Tibial nerve (tissue), 3 donors: ENCODE results near the gene DAZAP1.

Source experiments
- CTCF ChIP-seq, 5 experiments: fragments of 200-600 bp in 3 of 5; fragments of 450-650 bp in 2 of 5; sonication (generic) in 3 of 5; IDR thresholded peaks; one replicate each; pipeline ENCODE4 v1.5.1; 2016 to 2019; ENCODE audit warnings: antibody characterized with exemption in 5 of 5, mild to moderate bottlenecking in 3 of 5, moderate library complexity in 2 of 5
- POLR2A ChIP-seq, 2 donors: fragments of 450-650 bp; IDR thresholded peaks; one replicate each; pipeline ENCODE4 v1.6.1; 2017; ENCODE audit warnings: antibody characterized with exemption in 2 of 2, mild to moderate bottlenecking in 2 of 2, moderate library complexity in 2 of 2

DNA sequence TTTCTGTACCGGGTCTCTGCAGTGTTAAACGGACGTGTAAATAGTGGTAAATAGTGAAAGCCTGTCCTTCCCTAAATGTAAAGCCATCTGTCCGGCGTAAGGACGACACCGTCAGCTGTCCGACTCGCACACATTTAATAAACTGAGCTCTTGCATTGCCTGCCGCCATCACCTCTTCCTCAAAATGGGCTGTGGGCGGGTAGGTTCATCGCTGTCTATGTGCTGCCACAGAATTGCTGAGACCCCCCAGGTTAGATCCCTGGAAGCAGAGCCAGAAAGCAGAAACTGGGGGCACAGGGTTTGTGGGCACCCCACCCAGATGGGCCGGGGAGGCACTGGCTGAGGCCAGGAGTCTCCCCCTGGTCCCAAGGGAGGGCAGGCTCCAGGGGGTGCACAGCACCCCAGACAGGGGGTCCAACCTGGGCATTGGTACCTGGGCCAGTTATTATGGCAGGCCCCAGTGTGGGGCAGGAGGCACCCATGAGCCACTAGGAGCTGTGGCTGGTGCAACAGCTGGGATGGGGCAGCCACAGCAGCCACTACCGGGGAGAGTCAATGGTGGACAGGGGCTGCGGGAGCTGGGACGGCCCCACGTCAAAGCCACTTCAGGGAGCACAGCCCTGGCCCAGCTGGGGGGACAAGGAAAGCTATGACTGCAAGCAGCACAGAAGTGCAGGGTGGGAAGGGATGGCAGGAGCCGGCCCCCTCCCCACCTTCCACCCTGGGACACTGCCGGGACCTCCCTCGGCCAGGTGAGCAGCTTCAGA lies 65.9 kb downstream of the DAZAP1 start:
- TF ChIP-seq CTCF (IDR thresholded peaks at IDR 0.05), result no peak
- TF ChIP-seq POLR2A (IDR thresholded peaks at IDR 0.05), result no peak
